ENCODE measurements around the gene KCNQ1OT1.

GRCh38 chr11:2745511-2745910 is 45.7 kb upstream of the KCNQ1OT1 start:
- TF ChIP-seq CTCF (IDR thresholded peaks at IDR 0.05) (no peak), POLR2A (IDR thresholded peaks at IDR 0.05) (no peak)

Measured in adrenal gland (tissue), 5 donors.